Neutrophil (primary cell): Measurements from ENCODE around the gene LNX1.

Experiments
- H3K27ac ChIP-seq: fragments of 200-600 bp; sonication (generic); 2 replicates; pipeline ENCODE4 v1.5.1; 2016; ENCODE audit warnings: mild to moderate bottlenecking, moderate library complexity
- H3K27me3 ChIP-seq: fragments of 200-600 bp; sonication (generic); 2 replicates; pipeline ENCODE4 v1.6.0; 2016; ENCODE audit warnings: mild to moderate bottlenecking
- H3K36me3 ChIP-seq: fragments of 200-600 bp; sonication (generic); 2 replicates; pipeline ENCODE4 v1.5.1; 2017
- H3K4me1 ChIP-seq, 2 experiments: fragments of 200-600 bp in 1 of 2; sonication (generic) in 1 of 2; 1 replicate in 1 of 2; 2 replicates in 1 of 2; pipeline versions ENCODE4 v1.5.1 to v1.6.1; 2013 to 2016; ENCODE audit warnings: low read depth in 1 of 2, low read length in 1 of 2, mild to moderate bottlenecking in 1 of 2, moderate library complexity in 1 of 2; ENCODE audit not compliant: control insufficient read depth in 1 of 2, insufficient read depth in 1 of 2
- H3K4me3 ChIP-seq, 2 experiments: fragments of 200-600 bp in 1 of 2; sonication (generic) in 1 of 2; 1 replicate in 1 of 2; 2 replicates in 1 of 2; pipeline ENCODE4 v1.5.1; 2013 to 2016; ENCODE audit warnings: low read depth in 1 of 2, low read length in 1 of 2, mild to moderate bottlenecking in 1 of 2, moderate library complexity in 1 of 2
- H3K9me3 ChIP-seq: fragments of 200-600 bp; sonication (generic); 2 replicates; pipeline ENCODE4 v1.5.1; 2016
- TF ChIP-seq, protein P1 (sequence below): fragments of 200-600 bp; sonication (generic); IDR thresholded peaks from 2 replicates; pipeline ENCODE4 v1.5.1; 2016; ENCODE audit warnings: antibody characterized with exemption

The LNX1 gene

DNA sequence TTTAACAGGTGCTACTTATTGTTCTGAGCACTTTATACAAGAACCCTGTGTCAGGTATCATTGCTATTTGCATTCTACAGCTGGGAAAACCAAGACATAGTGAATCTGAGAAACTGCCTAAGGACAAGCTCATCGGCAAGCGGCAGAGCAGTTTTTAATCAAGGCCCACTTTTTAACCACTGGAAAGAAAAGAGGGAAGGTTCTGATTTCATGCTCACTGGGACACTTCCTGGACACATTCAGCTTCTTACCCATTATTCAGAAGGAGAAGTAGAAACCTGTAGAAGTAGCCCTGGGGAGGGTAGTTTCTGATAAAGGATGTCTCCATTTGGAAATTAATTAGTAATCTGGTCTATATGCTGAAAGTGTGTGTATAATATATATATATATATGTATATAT is 2.5 kb upstream of the LNX1 start:
- H3K4me3 ChIP-seq = no peak overlapping the region
- peaks cover 0 to 16% of the 10 kb centered on the region in 2 experiments for H3K4me1 ChIP-seq
- no peak overlapping the region for H3K27ac ChIP-seq
- TF ChIP-seq, protein P1, sequence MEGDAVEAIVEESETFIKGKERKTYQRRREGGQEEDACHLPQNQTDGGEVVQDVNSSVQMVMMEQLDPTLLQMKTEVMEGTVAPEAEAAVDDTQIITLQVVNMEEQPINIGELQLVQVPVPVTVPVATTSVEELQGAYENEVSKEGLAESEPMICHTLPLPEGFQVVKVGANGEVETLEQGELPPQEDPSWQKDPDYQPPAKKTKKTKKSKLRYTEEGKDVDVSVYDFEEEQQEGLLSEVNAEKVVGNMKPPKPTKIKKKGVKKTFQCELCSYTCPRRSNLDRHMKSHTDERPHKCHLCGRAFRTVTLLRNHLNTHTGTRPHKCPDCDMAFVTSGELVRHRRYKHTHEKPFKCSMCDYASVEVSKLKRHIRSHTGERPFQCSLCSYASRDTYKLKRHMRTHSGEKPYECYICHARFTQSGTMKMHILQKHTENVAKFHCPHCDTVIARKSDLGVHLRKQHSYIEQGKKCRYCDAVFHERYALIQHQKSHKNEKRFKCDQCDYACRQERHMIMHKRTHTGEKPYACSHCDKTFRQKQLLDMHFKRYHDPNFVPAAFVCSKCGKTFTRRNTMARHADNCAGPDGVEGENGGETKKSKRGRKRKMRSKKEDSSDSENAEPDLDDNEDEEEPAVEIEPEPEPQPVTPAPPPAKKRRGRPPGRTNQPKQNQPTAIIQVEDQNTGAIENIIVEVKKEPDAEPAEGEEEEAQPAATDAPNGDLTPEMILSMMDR = no peak
- H3K27me3 ChIP-seq = peaks cover 34% of the 10 kb centered on the region
- no peaks in the 10 kb centered on the region for H3K9me3 ChIP-seq
- H3K36me3 ChIP-seq = no peaks in the 10 kb centered on the region

DNA sequence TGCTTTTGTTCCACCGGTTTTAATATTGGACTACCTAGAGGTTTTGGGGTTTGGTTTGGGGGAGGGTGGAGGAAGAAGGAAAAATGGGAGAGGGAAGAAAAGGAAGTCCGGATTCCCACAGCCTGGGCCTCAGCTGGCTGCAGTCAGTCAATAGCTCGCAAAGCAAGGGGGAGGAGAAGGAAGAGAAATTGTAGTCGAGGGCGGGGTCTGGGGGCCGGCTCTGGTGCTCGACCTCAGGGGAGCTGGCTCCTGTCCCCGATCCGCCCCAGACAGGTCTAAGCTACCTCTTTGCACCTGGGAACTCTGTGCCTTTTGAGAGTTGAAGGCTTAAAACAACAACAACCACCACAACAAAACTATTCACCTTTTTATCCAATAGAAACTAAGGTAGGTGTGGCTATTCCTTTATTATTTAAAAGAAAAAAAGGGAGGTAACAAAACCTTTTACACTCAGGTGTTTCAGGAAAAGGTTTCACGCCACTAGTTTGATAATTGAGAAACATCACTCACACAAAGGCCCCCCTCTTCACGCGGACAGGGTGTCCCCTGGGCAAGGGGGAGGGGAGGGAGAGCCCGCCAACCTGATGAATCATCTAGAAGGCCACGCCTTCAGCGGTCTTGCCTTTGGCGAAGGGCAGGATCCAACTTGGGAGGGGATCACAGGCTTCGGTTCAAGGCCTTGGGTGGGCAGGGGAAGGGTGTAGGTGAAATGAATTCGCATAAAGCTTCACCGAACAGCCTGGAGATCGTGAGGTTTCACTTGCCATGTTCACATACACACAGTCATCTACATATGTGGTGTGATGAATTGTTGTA is 1.6 kb upstream of the LNX1 start:
- Histone ChIP-seq H3K27me3 (peaks cover 34% of the 10 kb centered on the region), H3K9me3 (no peaks in the 10 kb centered on the region), H3K4me1 (peaks cover 0 to 16% of the 10 kb centered on the region in 2 experiments), H3K36me3 (no peaks in the 10 kb centered on the region), H3K27ac (no peak overlapping the region), H3K4me3 (no peak overlapping the region)
- TF ChIP-seq, protein P1 = no peak

DNA sequence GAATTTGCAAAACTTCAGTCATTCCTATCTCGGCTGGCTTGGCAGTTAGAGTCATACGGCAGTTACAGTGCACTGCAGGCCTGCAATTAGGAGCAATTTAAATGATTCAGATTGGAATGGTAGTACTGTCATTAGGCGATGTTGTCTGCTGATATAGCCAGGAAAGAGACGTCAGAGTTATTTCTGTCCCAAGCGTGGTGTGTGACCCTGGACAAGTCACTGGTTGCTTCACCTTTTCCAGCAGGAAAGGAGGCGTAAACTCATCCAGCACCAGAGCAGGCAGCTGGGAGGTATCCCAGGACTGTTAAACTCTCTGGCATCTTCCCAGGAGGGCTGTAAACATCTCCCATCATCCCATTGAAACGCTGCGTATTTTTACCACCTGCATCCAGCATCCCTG is 836 bp upstream of the LNX1 start:
- Histone ChIP-seq H3K4me3 (no peak overlapping the region), H3K27me3 (peaks cover 34% of the 10 kb centered on the region), H3K36me3 (no peaks in the 10 kb centered on the region), H3K9me3 (no peaks in the 10 kb centered on the region), H3K27ac (no peak overlapping the region), H3K4me1 (peaks cover 0 to 16% of the 10 kb centered on the region in 2 experiments)
- TF ChIP-seq, protein P1 = no peak

DNA sequence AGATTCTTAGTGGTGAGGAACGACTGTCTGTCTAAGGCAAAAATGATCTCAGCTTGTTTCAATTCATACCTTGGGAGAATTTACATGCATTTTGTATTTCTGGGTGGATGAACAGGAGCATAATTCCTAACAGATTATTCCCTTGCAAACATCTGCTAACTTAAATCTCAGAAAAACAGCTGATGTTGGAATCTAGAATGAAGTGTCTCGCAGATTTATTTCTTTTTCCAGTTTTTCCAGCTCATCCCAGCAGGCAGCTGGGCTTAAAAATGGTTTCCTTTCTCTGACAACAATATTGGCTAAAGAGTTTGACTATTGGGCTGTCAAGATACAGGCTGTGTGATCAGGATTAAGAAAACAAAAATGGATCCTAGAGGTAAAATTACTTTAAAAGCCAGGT is 1.1 kb downstream of the LNX1 start:
- Histone ChIP-seq H3K4me3 (no peak overlapping the region), H3K4me1 (peaks cover 0 to 16% of the 10 kb centered on the region in 2 experiments)
- TF ChIP-seq, protein P1 = no peak

DNA sequence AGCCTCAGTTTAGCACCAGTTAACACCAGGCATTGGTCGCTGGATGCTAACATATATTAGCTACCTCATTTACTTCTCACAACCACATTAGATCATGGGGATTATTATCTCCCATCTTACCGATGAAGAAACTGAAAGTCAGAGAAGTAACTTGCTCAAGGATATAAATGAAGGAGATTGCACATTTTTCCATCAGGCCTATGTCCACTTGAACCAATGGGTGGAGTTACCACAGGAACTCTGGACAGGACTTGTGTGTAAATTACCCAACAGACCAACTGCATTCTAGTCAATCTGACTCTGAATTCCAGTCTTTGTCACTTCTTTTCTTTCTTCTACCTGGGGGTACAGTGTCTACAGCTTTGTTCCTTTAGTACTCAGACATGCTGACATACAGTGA is 1.8 kb downstream of the LNX1 start:
- Histone ChIP-seq H3K9me3 (no peaks in the 10 kb centered on the region), H3K4me3 (no peak overlapping the region), H3K36me3 (no peaks in the 10 kb centered on the region), H3K4me1 (peaks cover 0 to 16% of the 10 kb centered on the region in 2 experiments), H3K27me3 (peaks cover 34% of the 10 kb centered on the region), H3K27ac (no peak overlapping the region)
- TF ChIP-seq, protein P1 = no peak

More for the DNA sequence above, 1.1 kb downstream of the LNX1 start:
- H3K27ac ChIP-seq = no peak overlapping the region
- H3K27me3 ChIP-seq = peaks cover 34% of the 10 kb centered on the region
- no peaks in the 10 kb centered on the region for H3K36me3 ChIP-seq
- no peaks in the 10 kb centered on the region for H3K9me3 ChIP-seq
